H1 (cell line): ENCODE measurements around the gene SCUBE2.

Experiments used
- POLR2A ChIP-seq, 2 experiments: IDR thresholded peaks; 1 replicate in 1 of 2; 2 replicates in 1 of 2; pipeline ENCODE4 v1.6.1; 2011; ENCODE audit warnings: low read depth in 2 of 2, low read length in 2 of 2, mild to moderate bottlenecking in 2 of 2; ENCODE audit errors: control extremely low read depth in 1 of 2
- TCF12 ChIP-seq: IDR thresholded peaks from 2 replicates; pipeline ENCODE4 v1.6.1; 2011; ENCODE audit warnings: low read depth, mild to moderate bottlenecking, low read length
- TF ChIP-seq, protein P1 (sequence below), 3 experiments: IDR thresholded peaks; 1 replicate in 2 of 3; 2 replicates in 1 of 3; pipeline versions ENCODE4 v1.5.1 to v1.6.1; 2011; ENCODE audit warnings: low read length in 3 of 3, mild to moderate bottlenecking in 3 of 3, inconsistent platforms in 2 of 3, low read depth in 1 of 3, moderate library complexity in 1 of 3; ENCODE audit not compliant: insufficient read depth in 1 of 3; ENCODE audit errors: control extremely low read depth in 1 of 3

DNA sequence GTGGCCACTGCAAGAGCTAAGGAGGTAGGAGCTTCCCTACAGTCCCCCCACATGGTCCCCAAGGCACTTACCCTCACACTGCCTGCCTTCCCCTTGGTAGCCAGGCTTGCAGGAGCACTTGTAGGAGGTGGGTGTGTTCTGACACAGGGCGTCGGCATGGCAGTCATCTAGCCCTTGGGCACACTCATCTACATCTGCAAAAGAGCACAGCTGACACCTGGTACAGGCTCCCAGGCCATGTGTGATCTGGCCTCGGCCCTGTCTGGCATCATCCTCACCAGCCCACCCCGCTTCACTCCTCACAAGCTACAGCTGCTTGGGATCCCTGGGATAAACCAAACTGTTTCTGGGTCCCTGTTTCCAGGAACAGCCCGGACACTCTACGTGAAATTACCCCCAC is 1.8 kb downstream of the SCUBE2 start:
- TF ChIP-seq, protein P1, sequence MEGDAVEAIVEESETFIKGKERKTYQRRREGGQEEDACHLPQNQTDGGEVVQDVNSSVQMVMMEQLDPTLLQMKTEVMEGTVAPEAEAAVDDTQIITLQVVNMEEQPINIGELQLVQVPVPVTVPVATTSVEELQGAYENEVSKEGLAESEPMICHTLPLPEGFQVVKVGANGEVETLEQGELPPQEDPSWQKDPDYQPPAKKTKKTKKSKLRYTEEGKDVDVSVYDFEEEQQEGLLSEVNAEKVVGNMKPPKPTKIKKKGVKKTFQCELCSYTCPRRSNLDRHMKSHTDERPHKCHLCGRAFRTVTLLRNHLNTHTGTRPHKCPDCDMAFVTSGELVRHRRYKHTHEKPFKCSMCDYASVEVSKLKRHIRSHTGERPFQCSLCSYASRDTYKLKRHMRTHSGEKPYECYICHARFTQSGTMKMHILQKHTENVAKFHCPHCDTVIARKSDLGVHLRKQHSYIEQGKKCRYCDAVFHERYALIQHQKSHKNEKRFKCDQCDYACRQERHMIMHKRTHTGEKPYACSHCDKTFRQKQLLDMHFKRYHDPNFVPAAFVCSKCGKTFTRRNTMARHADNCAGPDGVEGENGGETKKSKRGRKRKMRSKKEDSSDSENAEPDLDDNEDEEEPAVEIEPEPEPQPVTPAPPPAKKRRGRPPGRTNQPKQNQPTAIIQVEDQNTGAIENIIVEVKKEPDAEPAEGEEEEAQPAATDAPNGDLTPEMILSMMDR (IDR thresholded peaks at IDR 0.05; ENCODE audit: control extremely low read depth in 1 of 3, insufficient read depth in 1 of 3, low read depth in 1 of 3, low read length in 3 of 3) = no peak
- TF ChIP-seq TCF12 = no peak
- no peak for TF ChIP-seq POLR2A (IDR thresholded peaks at IDR 0.05; ENCODE audit: control extremely low read depth in 1 of 2, low read depth in 2 of 2, low read length in 2 of 2)
